ENCODE data around the gene TMED5.
"Not testable (repeated sequence)": the region's sequence is repeated elsewhere in the genome, so short reads cannot be mapped to it uniquely, and the experiment has no call there.

The TMED5 gene

DNA sequence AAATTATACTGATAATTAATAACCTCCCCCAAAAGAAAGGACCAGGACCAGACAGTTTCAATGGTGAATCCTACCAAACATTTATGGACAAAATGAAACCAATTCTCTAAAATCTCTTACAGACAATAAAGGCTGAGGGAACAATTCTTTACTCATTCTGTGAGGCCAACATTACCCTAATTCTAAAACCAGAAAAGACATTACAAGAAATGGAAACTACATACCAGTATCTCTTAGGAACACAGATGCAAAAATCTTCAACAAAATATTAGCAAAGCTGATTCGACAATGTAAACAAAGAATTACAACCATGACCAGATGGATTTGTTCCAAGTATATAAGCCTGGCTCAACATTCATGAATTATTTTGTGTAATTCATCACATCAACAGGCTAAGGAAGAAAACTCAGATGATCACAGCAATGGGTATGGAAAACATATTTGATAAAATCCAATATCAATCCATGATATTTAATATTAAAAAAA, 8.6 kb downstream of the TMED5 start:
- DNase-seq: no peak

DNA sequence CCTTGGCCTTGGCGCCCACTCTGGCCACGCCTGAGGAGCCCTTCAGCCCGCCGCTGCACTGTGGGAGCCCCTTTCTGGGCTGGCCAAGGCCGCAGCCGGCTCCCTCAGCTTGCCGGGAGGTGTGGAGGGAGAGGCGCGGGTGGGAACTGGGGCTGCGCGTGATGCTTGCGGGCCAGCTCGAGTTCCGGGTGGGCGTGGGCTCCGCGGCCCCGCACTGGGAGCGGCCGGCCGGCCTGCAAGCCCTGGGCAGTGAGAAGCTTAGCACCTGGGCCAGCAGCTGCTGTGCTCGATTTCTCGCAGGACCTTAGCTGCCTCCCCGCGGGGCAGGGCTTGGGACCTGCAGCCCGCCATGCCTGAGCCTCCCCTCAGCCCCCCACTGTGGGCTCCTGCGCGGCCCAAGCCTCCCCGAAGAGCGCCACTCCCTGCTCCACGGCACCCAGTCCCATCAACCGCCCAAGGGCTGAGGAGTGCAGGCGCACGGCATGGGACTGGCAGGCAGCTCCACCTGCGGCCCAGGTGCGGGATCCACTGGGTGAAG, 10.0 kb downstream of the TMED5 start:
- not testable (repeated sequence) for DNase-seq

DNA sequence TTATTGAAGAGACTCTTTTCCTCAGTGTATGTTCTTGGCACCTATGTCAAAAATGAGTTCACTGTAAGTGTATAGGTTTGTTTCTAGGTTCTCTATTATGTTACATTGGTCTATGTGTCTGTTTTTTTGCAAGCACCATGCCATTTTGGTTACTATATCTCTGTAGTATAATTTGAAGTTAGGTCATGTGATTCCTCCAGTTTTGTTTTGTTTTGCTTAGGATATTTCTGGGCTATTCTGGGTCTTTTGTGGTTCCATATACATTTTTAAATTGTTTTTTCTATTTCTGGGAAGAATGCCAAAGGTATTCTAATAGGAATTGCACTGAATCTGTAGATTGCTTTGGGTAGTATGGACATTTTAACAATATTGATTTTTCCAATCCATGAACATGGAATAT, 13.2 kb downstream of the TMED5 start:
- DNase-seq: no peak

DNA sequence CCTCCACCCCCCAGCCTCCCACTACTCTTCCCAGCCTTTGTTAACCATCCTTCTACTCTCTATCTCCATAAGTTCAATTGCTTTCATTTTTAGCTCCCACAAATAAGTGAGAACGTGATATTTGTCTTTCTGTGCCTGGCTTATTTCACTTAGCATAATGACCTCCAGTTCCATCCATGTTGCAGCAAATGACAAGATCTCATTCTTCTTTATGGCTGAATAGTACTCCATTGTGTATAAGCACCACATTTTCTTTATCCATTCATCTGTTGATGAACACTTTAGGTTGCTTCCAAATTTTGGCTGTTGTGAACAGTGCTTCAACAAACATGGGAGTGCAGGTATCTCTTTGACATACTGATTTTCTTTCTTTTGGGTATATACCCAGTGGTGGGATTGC, 14.3 kb downstream of the TMED5 start:
- DNase-seq: not testable (repeated sequence)

DNA sequence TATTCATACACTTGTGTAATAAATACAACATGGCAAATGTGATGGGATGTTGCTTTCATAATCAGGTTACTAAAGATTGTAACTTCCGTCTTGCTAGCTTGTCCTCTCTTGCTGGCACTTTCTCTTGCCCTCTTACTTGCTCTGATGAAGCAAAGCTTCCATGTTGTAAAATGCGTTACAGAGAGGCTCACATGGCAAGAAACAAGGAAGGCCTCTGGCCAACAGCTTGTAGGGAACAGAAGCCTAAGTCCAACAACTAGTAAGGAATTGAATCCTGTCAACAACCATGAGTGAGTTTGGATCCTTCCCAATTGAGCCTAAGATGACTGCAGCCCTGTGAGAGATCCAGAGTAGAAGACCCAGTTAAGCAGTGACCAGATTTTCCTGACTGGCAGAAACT, 15.4 kb downstream of the TMED5 start:
- no peak for DNase-seq

DNA sequence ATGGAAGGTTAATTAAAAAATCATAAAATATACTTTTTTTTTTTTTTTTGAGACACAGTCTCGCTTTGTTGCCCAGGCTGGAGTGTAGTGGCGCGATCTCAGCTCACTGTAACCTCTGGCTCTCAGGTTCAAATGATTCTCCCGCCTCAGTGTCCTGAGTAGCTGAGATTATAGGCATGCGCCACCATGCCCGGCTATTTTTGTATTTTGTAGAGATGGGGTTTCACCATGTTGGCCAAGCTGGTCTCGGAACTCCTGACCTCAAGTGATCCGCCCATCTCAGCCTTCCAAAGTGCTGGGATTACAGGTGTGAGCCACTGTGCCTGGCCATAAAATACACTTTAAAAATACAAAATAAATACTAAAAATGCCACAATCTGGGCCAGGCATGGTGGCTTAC, 16.9 kb downstream of the TMED5 start:
- DNase-seq: not testable (repeated sequence)

DNA sequence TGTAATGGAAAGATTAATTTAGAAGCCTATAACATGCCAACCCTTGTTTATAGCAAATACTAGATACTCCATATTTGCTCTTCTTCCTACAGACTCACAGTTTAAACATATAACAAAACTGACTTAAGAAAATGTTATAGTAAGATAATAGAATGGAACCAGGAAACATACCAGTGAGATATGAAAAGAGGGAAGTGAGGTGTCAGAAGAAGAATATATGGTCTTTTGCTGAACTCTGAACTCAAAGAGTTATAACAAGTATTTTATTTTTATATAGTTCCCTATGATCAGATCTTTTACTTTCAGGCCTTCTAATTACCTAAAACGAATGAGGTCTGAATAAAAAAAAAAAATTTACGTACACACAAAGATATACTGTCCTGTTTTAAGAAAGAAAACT, 20.9 kb downstream of the TMED5 start:
- no peak for DNase-seq

DNA sequence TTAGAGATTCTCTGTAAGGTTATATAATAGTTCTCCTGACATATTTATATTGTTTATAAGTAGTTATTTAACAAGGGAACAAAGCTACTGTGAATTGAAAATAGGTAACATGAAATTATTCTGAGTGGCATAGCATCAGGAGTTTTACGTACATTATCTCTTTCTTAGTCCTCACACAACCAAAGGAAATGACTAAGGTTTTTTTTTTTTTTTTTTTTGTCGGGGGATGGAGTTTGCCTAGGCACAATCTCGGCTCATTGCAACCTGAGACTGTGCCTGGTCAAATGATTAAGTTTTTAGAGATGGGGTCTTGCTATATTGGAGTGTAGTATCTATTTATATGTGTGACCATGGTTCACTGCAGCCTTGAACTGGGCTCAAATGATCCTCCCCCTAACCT, 24.9 kb downstream of the TMED5 start:
- DNase-seq: no peak

DNA sequence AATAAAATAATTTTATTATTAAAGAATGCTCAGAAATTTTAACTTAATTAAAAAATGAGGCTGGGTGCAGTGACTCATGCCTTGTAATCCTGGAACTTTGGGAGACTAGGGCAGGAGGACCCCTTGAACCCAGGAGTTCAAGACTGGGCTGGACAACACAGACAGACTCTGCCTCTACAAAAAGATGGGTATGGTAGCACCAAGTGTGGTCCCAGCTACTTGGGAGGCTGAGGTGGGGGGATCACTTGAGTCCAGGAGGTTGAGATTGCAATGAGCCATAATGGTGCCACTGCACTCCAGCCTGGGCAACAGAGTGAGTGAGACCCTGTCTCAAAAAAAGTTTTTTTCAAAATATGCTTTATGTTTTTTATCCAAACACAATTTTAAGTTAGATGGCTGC, 25.3 kb downstream of the TMED5 start:
- DNase-seq: no peak

DNA sequence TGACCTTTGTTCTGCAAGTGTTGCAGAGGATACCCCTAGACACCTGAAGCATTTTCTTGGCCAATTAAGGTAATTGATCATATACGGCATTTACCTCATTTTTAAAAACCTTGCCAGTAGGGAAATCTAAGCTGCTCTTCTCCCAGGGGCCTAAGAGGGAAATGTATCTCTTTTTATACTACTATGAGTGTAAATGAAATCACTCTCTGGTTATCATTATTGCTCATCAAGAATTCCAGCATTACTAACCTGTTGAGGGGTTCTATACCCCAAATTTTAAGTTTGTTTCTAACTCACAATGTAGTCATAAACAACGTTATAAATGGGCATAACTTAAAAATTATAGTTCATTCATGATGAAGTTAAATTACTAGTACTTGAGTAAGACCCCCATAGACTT, 27.4 kb downstream of the TMED5 start:
- no peak for DNase-seq

DNA sequence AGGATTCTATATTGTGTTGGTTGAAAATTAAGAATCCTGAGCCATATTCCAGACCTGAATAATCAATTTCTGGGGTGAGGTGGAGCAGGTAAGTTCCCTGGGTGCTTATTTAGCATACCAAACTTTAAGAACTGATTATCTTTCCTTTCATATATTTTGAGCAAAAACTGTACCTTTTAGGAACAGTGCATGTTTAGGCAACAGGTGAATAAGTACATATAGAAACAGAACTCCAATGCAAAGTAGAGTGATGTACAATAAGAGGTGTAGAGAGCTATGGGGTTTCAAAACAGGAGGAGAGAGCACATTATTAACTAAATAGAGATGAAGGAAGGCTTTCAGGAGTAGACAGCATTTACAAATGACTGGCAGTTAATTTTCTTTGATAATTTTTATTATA, 28.7 kb downstream of the TMED5 start:
- DNase-seq: no peak

DNA sequence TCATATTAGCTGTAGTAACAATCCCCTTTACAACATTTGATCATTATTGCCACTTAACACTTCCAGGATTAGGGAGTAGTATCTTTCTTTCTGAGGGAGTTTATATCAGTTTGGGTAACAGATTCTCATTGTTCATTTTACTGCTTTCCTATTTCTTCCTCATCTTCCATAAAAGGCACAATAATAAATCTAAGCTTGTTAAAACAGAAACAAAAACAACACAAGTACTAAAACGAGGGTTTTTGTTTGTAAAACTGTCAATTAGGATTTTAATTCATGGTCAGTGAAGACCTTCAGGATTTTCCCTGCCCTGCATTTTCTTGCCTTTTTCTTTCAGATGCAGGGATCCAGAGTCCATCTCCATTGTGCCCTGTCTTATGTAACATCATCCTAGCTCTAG, 29.5 kb downstream of the TMED5 start:
- no peak for DNase-seq

DNA sequence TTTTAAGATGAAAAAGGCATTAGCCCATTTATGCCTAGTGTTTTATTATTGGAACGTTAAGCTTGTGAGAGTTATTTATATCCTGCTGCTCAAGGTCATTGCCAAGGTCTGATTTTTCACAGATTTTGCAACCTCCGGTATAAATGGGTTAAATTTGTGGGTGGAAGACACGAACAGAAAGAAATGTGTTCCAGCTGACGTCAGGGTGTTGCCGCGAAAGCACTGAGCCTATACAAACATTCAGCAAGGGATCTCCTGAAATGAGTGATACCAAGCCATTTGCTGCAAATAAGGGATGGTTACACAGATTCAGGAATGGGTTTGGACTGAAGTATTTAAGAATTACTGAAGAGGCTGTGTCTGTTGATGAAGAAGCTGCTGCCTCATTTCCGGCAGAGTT, 32.2 kb downstream of the TMED5 start:
- no peak for DNase-seq

DNA sequence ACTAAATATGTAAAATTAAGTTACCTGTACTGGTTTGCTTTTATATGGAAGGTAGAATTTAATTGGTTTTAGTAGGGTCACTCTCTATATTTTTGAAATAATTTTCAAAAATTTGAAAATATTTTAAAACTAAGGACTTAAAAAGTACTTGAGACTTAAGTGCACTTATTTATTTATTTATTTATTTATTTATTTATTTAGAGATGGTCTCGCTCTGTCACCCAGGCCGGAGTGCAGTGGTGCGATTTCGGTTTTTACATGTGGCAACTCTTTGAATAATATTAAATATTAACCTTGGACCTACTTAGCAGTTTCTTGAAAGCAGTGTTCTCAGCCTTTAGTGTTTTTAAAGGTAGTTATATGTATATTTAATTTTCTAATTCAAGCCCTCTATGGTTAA, 36.4 kb downstream of the TMED5 start:
- no peak for DNase-seq

DNA sequence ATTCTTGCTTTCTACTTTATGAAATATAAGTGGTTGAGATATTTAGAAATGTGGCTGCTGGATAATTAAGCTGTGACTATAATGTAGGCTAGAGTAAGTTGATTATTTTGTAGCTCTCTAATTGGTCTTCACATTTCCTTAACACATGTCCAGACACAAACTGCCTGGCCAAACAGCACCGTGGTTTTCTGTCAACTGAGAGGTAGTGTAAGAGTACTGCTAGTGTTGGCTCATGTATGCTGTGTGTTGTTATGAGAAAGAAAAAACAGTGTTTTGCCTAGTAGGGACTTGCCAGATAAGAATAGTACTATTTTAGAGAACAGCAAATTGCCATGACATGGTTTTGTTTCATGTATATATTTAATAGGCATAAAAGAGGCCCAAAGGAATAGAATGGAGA, 37.1 kb downstream of the TMED5 start:
- DNase-seq: no peak

DNA sequence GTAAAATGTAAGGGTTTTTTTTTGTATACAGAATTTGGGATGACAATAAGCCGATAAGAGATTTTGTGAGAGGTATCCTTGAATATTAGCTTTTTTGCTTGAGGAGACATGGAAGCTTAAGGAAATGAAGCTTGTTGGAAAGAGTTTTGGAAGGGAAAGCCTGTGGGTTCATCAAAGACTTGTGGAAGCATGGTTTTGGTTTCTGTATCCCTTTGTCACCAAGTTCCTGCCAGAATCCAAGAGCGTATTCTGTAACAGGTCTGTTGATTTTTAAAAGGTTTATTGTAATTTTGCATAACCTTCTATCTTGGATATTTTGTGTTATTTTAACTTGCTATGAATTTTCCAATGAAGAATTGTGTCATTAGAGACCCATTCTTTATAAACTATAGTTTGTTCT, 38.1 kb downstream of the TMED5 start:
- DNase-seq: no peak

DNA sequence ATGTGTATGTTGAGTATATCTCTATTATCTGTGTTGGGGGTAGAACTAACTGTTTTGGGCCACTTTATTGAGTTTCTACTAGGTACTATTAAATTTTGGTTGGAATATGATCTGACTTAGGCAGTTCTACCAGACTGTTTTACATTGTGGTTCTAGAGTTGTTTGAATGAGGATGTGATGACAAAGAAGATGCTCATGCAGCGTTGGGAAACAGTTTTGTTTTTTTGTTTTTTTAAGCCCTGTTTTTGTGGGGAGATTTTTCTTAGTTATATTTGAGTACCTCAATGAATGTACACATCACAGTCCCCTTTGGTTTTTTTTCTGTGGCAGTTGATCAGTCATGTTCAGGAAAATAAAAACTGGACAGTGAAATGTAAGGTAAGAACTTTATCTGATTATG, 40.1 kb downstream of the TMED5 start:
- DNase-seq: no peak

DNA sequence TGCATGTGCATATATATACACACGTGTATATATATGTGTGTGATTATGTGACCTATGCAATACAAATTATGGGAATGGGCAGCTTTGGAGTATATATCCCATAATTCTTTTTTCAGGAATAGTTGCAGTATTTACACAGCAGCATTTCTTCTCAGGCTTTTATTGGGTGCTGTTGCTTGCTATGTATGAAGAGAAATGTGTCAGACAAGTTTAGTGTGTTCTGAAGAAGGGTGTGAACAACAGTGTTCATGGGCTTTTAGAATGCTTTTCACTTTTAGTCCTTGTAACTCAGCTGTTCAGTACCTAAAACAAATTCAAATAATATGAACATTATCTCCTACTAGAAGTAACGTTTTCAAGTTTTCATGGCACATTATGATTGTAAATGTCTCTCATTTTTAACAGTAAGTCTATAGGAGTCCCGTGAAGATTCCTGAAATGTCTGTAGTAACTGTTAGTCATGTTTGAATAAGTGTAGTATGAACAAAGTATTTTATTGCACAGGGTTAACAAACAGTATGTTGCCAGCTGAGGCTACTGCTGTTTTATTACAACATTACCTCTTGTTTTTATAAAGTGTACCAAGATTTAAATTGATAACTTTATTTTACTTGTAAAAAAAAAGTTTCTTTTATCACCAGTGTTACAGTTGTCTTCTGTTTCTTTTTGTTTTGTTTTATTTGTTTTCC, 42.5 kb downstream of the TMED5 start:
- DNase-seq: no peak

DNA sequence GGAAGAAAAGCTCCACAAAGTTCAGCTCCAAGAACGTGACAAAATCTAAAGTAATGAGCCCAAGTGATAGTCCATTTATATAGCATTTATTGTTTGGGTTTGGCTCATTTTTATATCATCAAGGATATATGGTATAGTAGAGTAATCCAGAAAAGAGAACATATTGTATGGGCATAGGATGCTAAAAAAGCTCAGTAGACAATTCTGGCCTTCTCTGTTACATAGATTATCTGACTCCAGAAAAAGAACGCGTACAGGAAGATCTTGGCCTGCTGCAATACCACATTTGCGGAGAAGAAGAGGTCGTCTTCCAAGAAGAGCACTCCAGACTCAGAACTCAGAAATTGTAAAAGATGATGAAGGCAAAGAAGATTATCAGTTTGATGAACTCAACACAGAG, 43.8 kb downstream of the TMED5 start:
- DNase-seq: no peak

DNA sequence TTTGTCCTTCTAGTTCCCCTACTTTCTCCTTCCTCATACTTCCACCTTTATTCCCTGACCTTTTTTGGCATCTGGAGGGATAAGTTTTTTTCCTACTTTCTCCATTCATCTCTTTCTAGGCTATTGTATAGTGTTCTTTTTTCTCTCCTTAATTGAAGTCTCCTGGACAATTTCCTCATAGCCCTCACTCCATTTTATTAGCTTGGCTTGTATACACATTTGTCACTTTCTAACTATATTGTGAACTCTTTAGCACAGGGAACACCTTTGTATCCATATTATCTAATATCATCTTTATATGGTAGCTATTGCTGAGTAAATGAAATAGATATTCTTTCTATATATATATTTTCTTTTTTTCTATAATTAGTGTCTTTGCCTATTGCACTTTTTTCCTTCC, 47.6 kb downstream of the TMED5 start:
- DNase-seq: no peak

DNA sequence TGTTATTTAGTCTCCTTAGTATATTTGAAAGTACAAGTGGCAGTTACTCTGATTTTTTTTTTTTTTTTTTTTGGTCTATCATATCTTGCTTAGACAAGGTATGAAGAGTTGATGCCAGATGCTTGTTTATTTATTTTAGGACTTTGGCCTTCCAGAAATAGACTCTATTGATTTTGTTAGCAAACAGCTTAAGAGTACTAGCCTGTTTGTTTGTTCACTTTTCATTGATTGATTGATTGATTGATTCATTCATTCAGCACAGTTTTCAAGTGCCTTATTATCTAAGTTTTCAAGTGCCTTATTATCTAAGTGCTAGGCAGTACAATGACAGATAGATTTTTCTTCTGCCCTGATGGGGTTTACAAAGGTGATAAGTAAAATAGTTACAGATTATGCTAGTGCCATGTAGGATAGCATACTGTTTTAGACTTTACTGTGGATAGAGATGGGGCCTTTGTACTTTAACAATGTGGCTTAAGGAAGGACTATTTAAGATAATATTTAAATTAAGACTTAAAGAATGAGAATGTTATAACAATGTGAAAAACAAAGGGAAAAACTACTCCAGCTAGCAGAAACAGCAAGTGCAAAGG, 50.6 kb downstream of the TMED5 start:
- DNase-seq: no peak

DNA sequence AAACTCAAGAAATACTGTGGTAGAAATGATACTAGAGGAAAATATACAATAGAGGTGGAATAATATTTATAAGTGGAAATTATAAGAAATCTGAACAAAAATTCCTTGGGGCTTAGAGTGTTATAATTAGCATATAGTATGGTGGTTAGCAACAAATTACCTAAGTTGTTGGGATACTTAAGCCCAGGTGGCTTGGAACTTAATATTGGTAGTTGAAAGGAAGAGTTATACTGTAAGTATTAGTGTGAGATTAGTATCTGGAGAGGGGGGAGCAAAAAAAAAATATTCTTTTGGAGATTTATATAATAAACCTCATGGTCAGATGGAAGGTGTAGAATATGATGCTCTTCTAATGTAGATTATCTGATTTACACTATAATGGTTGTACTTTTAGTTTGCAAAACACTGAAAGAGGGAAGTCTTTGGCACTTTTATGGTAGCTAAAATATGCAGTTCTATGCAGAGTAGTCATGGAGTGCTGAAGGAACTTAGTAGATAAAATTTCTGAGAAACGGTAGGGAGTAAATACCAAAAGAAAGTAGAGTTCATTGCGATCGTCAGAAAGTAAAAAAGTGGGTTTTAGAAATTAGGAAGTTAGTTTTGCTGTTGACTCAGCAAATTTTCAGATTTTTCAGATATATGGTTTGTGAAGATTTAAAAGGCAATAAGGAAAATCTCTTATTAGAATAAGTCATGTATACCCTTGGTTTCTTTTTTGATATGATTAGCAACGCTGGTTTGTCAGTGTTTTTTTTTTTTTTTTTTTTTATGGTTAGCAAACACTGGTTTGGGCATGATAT, 55.5 kb downstream of the TMED5 start:
- no peak for DNase-seq

DNA sequence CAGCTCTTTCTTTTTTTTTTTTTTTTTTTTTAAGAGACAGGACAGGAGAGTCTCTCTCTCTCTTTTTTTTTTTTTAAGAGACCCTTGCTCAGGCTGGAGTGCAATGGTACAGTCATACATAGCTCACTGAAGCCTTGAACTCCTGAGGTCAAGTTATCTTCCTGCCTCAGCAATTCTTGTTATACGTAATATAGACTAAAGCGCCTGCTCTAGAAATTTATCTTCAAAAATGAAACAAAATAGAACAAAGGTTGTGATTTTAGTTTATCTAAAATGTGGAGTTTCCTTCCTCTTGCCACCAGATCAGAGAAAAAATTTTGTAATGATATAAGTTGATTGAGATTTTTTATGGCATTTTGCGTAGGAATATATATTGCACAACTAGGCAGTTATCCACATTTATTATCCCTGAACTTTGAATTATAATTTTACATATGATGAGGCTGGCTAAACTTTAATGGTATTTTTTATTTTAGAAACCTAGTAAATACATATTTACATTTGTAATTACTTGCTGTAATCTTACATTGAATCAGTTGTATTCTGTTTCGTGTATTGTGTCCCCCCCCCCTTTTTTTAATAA, 56.9 kb downstream of the TMED5 start:
- DNase-seq: no peak

DNA sequence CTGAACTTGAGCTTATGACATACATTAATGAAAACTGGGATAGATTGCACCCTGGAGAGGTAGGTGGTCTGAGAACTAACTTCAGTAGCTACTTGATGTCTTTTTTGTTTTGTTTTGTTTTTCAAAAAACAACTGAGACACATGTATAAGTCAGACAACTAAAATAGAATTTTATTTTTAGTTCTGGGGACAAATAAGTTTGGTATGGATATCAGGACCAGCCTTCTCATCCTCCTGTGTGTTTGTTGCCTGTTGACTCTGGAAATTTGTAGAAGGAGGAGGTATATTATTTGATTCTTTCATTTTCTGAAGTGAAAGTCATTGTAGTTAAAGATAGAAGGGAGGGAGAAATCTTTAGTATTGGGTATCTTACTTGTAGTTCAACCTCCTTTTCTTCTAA, 59.6 kb downstream of the TMED5 start:
- no peak for DNase-seq
